Endothelial cell of umbilical vein (primary cell): ENCODE results near the gene PFKP. TPM values are rescaled to one million over a fixed set of nuclear protein-coding genes. Genes with fewer than 3 reads are reported as not detected.

Source experiments
- BruUV-seq: library from RNA; stranded (reverse); fragments of 400-500 nt; replicated peaks from 2 replicates; lab custom pipeline; 2021; lab: Mats Ljungman, UMichigan
- CTCF ChIA-PET: fragments of 300-600, 350-600 bp; sonication (Branson Sonifier 250); formaldehyde crosslinking; loops from one replicate; lab custom pipeline; 2021; ENCODE audit warnings: antibody characterized with exemption, inconsistent platforms; lab: Charles Lee
- POLR2A ChIA-PET: fragments of 300-600, 350-600 bp; sonication (Branson Sonifier 250); formaldehyde crosslinking; loops from one replicate; lab custom pipeline; 2021; ENCODE audit warnings: antibody characterized with exemption, inconsistent platforms; lab: Charles Lee
- DNase-seq: peaks from one replicate; pipeline ENCODE4 v3.0.0-alpha.2; 2011; ENCODE audit warnings: low read depth, low spot score
- FAIRE-seq: peaks from 2 replicates; lab custom pipeline; 2011; peaks lifted over from hg19 to GRCh38; lab: Jason Lieb, UNC
- H2AFZ ChIP-seq: 2 replicates; pipeline ENCODE4 v1.6.0; 2012; ENCODE audit warnings: low read depth, low read length, control low read depth, inconsistent platforms
- H3K27ac ChIP-seq: 2 replicates; pipeline ENCODE4 v1.5.1; 2011; ENCODE audit warnings: low read depth, mild to moderate bottlenecking, control low read depth, low read length, moderate library complexity; ENCODE audit not compliant: insufficient read depth
- H3K27me3 ChIP-seq, 2 experiments: 2 replicates each; pipeline versions ENCODE4 v1.6.0 to v1.6.1; 2011; ENCODE audit warnings: low read length in 2 of 2, mixed read lengths in 1 of 2; ENCODE audit not compliant: control insufficient read depth in 2 of 2, insufficient read depth in 2 of 2
- H3K36me3 ChIP-seq, 2 experiments: 2 replicates in 1 of 2; 3 replicates in 1 of 2; pipeline ENCODE4 v1.5.1; 2011; ENCODE audit warnings: low read length in 2 of 2, mild to moderate bottlenecking in 1 of 2, moderate library complexity in 1 of 2; ENCODE audit not compliant: control insufficient read depth in 2 of 2, insufficient read depth in 2 of 2; ENCODE audit errors: extremely low read depth in 1 of 2
- H3K4me1 ChIP-seq: 3 replicates; pipeline ENCODE4 v1.5.1; 2011; ENCODE audit warnings: mild to moderate bottlenecking, low read length; ENCODE audit not compliant: control insufficient read depth, insufficient read depth; ENCODE audit errors: extremely low read depth
- H3K4me2 ChIP-seq: 2 replicates; pipeline ENCODE4 v1.6.1; 2011; ENCODE audit warnings: low read length, control low read depth, mixed read lengths; ENCODE audit not compliant: insufficient read depth
- H3K4me3 ChIP-seq, 3 experiments: fragments of 200-600 bp in 1 of 3; sonication (generic), shearing (Covaris generic) in 1 of 3; replicated peaks in 1 of 3; 2 replicates each; pipeline ENCODE4 v1.5.1; 2011 to 2016; ENCODE audit warnings: control low read depth in 3 of 3, low read length in 3 of 3, mild to moderate bottlenecking in 2 of 3, inconsistent platforms in 1 of 3, low read depth in 1 of 3, moderate library complexity in 1 of 3; ENCODE audit not compliant: insufficient read depth in 1 of 3
- H3K79me2 ChIP-seq: 2 replicates; pipeline ENCODE4 v1.6.0; 2012; ENCODE audit warnings: low read length, inconsistent platforms; ENCODE audit not compliant: control insufficient read depth, insufficient read depth
- H3K9ac ChIP-seq: replicated peaks from 2 replicates; pipeline ENCODE3; 2011; ENCODE audit warnings: low read length, control low read depth; ENCODE audit not compliant: insufficient read depth; ENCODE audit errors: extremely low read depth
- H3K9me1 ChIP-seq: replicated peaks from 3 replicates; pipeline ENCODE4 v1.6.0; 2011; ENCODE audit warnings: mild to moderate bottlenecking, low read length; ENCODE audit not compliant: control insufficient read depth, insufficient read depth; ENCODE audit errors: extremely low read depth
- H3K9me3 ChIP-seq: replicated peaks from 2 replicates; pipeline ENCODE4 v1.5.1; 2012; ENCODE audit warnings: low read length, inconsistent platforms; ENCODE audit not compliant: control insufficient read depth, insufficient read depth
- H4K20me1 ChIP-seq: replicated peaks from 2 replicates; pipeline ENCODE3; 2011; ENCODE audit warnings: mild to moderate bottlenecking, low read length; ENCODE audit not compliant: control insufficient read depth, insufficient read depth; ENCODE audit errors: extremely low read depth
- CTCF ChIP-seq, 2 donors: IDR thresholded peaks; 1 replicate in 1 of 2; 2 replicates in 1 of 2; pipeline ENCODE4 v1.5.1; 2011; ENCODE audit warnings: low read length in 2 of 2, mild to moderate bottlenecking in 2 of 2, moderate library complexity in 2 of 2, control low read depth in 1 of 2, inconsistent platforms in 1 of 2, low read depth in 1 of 2; ENCODE audit not compliant: insufficient read depth in 1 of 2; ENCODE audit errors: extremely low read depth in 1 of 2
- EZH2 ChIP-seq: IDR thresholded peaks from 2 replicates; pipeline ENCODE4 v1.6.1; 2012; ENCODE audit warnings: borderline replicate concordance, low read depth, mild to moderate bottlenecking, moderate library complexity, low read length, inconsistent platforms; ENCODE audit not compliant: severe bottlenecking
- FOS ChIP-seq: IDR thresholded peaks from 2 replicates; pipeline ENCODE4 v1.6.1; 2011; ENCODE audit warnings: mild to moderate bottlenecking, low read length, moderate library complexity, borderline replicate concordance; ENCODE audit not compliant: insufficient read depth
- GATA2 ChIP-seq: IDR thresholded peaks from 2 replicates; pipeline ENCODE4 v1.7.0; 2011; ENCODE audit warnings: low read depth, mild to moderate bottlenecking, moderate library complexity, mixed read lengths, low read length; ENCODE audit not compliant: insufficient read length, insufficient read depth
- JUN ChIP-seq: IDR thresholded peaks from 2 replicates; pipeline ENCODE4 v1.6.1; 2011; ENCODE audit warnings: borderline replicate concordance, low read depth; ENCODE audit not compliant: insufficient read length, insufficient read depth
- MYC ChIP-seq: IDR thresholded peaks from one replicate; pipeline ENCODE4 v1.6.1; 2011; ENCODE audit warnings: mild to moderate bottlenecking, low read depth, low read length
- POLR2A ChIP-seq: IDR thresholded peaks from 2 replicates; pipeline ENCODE4 v1.6.1; 2012; ENCODE audit warnings: low read depth, mild to moderate bottlenecking, control low read depth, low read length
- POLR2AphosphoS5 ChIP-seq: IDR thresholded peaks from 2 replicates; pipeline ENCODE4 v1.6.1; 2012; ENCODE audit warnings: low read depth, mild to moderate bottlenecking, control low read depth, low read length, moderate library complexity; ENCODE audit not compliant: insufficient read depth
- dilution Hi-C: fragments of 300-500 bp; cut with MboI; formaldehyde crosslinking; loops from one replicate; pipeline ENCODE4 v1.15.0; 2019; ENCODE audit warnings: low sequenced_read_pairs; ENCODE audit not compliant: extremely low pct_ligation_motif_present
- intact Hi-C: fragments of 100-400 bp; cut with micrococcal nuclease; formaldehyde crosslinking; loops from one replicate; pipeline ENCODE4 v1.10.0; 2022
- polyA plus RNA-seq, 4 experiments: library from polyadenylated mRNA; depleted of rRNA in 3 of 4; stranded (reverse) in 3 of 4; unstranded in 1 of 4; fragments of >200 nt; gene quantifications; 2 replicates each; pipeline versions ENCODE4 v1.2.1 to v1.2.3, GENCODE V29; 2011 to 2012; ENCODE audit warnings: missing spikeins in 1 of 4
- total RNA-seq: library from RNA; stranded (reverse); gene quantifications from 2 replicates; pipeline ENCODE4 v1.2.3, GENCODE V29; 2021
- TF ChIP-seq, protein P1 (sequence below): IDR thresholded peaks from 2 replicates; pipeline ENCODE4 v1.6.1; 2011; ENCODE audit not compliant: insufficient read depth, insufficient read length

Gene PFKP
- total and polyA plus RNA-seq, 2 donors (not counting 3 experiments of a cell fraction or from before 2014, with no cell fraction given): 185 to 359 TPM

GRCh38 chr10:3098689-3099088 is 31.3 kb downstream of the PFKP start:
- no peaks in the 10 kb centered on the region for H3K9me1 ChIP-seq
- TF ChIP-seq, protein P1, sequence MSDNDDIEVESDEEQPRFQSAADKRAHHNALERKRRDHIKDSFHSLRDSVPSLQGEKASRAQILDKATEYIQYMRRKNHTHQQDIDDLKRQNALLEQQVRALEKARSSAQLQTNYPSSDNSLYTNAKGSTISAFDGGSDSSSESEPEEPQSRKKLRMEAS: no peak
- TF ChIP-seq POLR2A (no peak), MYC (no peak), JUN (no peak), CTCF (IDR thresholded peaks at IDR 0.05; ENCODE audit: extremely low read depth in 1 of 2, insufficient read depth in 1 of 2, low read depth in 1 of 2, low read length in 2 of 2) (no peak), FOS (no peak), EZH2 (no peak), GATA2 (no peak), POLR2AphosphoS5 (no peak)
- H2AFZ ChIP-seq: no peak overlapping the region
- H3K9me3 ChIP-seq: no peaks in the 10 kb centered on the region
- POLR2A ChIA-PET: no interaction called here
- CTCF ChIA-PET: no interaction called here
- H3K79me2 ChIP-seq: peaks cover 67% of the 10 kb centered on the region
- intact Hi-C loops: loop anchor here (10.0 kb wide), 1 partner anchor 1676 kb away; no protein-coding TSS in a partner anchor
- FAIRE-seq (no peak), DNase-seq (no peak)
- no TSS peak for BruUV-seq
- no peak overlapping the region for H3K4me3 ChIP-seq
- H3K9ac ChIP-seq: no peak overlapping the region
- H3K27ac ChIP-seq: peak overlapping the region; percentile 13
- peaks cover 49% of the 10 kb centered on the region for H3K4me1 ChIP-seq
- H3K36me3 ChIP-seq: peaks cover 16 to 21% of the 10 kb centered on the region in 2 experiments
- H3K27me3 ChIP-seq: no peaks in the 10 kb centered on the region
- H3K4me2 ChIP-seq: no peak overlapping the region
- dilution Hi-C loops: no loop called here
- H4K20me1 ChIP-seq: no peaks in the 10 kb centered on the region
